Mucosa of rectum (tissue), 2 donors: ENCODE results near the gene EBF3.

Experiments
- H3K27ac ChIP-seq, 2 donors: one replicate each; pipeline ENCODE4 v1.7.0; 2013; ENCODE audit warnings: inconsistent platforms in 2 of 2, low read depth in 2 of 2, low read length in 2 of 2
- H3K27me3 ChIP-seq, 2 donors: one replicate each; pipeline ENCODE4 v1.7.0; 2013; ENCODE audit warnings: low read length in 2 of 2; ENCODE audit not compliant: control insufficient read depth in 2 of 2, insufficient read depth in 2 of 2
- H3K36me3 ChIP-seq, 2 donors: one replicate each; pipeline ENCODE4 v1.7.0; 2013; ENCODE audit warnings: low read length in 2 of 2; ENCODE audit not compliant: control insufficient read depth in 2 of 2, insufficient read depth in 2 of 2
- H3K4me1 ChIP-seq, 2 donors: one replicate each; pipeline ENCODE4 v1.7.0; 2013; ENCODE audit warnings: low read length in 2 of 2, mild to moderate bottlenecking in 1 of 2; ENCODE audit not compliant: control insufficient read depth in 2 of 2, insufficient read depth in 2 of 2
- H3K4me3 ChIP-seq, 2 donors: one replicate each; pipeline ENCODE4 v1.7.0; 2013; ENCODE audit warnings: low read length in 2 of 2
- H3K9ac ChIP-seq, 2 donors: one replicate each; pipeline ENCODE4 v1.7.0; 2013; ENCODE audit warnings: low read length in 2 of 2, low read depth in 1 of 2, mild to moderate bottlenecking in 1 of 2
- H3K9me3 ChIP-seq, 2 donors: one replicate each; pipeline ENCODE4 v1.7.0; 2013; ENCODE audit warnings: low read length in 2 of 2; ENCODE audit not compliant: control insufficient read depth in 2 of 2
- donor health status: healthy.
- donor health status: Normal muscosa, but diverticular disease.

The EBF3 gene

DNA sequence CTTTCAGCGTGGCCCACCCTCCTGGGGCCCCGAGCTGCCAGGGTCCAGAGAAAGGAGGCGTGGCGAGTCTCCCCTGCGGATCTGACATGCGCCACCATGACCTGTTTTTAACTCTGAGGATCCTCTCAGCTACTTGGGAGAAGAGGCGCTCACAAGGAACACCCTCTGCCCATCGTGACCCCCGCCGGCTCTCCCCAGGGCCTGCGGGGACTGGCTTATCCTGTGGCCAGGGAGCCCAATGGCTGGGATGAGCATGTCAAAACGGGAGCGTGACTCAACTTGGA lies 93.7 kb downstream of the EBF3 start:
- Histone ChIP-seq H3K27ac (no peak overlapping the region), H3K9ac (no peak overlapping the region), H3K9me3 (no peaks in the 10 kb centered on the region), H3K27me3 (no peaks in the 10 kb centered on the region), H3K4me3 (no peak overlapping the region), H3K4me1 (no peaks in the 10 kb centered on the region), H3K36me3 (no peaks in the 10 kb centered on the region)

DNA sequence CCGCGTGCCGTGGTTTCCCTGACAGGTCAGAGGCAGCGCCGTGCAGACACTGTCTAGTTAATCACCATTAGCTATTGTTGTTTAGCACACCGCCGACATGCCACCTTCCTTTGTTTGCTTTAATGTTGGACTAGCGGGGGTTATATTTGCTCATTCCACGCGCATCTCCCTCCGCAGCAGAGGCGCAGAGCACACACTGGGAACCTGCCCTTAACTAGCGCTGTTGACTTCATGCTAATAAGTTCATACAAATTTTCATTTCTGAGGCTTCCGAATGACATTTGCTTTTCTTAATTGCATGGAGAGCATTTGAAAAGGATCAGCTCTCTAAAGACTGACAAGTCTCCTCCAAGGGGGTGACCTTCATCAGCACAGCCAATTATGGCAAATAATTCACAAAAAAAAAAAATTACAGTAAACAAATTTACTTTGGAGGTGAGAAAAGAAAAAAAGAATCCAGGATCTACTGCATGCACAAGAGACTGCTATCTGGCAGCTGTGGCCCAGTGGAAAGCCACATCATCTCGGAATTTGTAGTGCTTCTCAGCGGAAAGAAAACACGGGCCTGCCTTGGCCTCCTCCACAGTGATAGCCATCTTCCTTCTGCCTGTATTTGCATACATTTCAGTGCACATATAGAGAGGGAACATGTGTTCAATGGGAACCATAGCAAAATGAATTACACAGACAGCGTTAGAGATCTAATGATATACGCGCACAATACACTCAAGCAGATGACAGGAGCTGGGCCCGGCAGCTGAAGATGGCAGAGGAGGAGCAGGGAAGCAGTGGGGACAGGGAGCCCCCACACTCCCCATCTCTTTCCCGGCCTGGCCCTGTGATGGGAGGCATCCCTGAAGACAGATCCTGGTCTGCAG lies 94.2 kb downstream of the EBF3 start:
- H3K4me3 ChIP-seq: no peak overlapping the region
- H3K36me3 ChIP-seq: no peaks in the 10 kb centered on the region
- H3K27ac ChIP-seq: no peak overlapping the region
- H3K9me3 ChIP-seq: no peaks in the 10 kb centered on the region
- H3K27me3 ChIP-seq: no peaks in the 10 kb centered on the region
- H3K4me1 ChIP-seq: no peaks in the 10 kb centered on the region
- no peak overlapping the region for H3K9ac ChIP-seq

DNA sequence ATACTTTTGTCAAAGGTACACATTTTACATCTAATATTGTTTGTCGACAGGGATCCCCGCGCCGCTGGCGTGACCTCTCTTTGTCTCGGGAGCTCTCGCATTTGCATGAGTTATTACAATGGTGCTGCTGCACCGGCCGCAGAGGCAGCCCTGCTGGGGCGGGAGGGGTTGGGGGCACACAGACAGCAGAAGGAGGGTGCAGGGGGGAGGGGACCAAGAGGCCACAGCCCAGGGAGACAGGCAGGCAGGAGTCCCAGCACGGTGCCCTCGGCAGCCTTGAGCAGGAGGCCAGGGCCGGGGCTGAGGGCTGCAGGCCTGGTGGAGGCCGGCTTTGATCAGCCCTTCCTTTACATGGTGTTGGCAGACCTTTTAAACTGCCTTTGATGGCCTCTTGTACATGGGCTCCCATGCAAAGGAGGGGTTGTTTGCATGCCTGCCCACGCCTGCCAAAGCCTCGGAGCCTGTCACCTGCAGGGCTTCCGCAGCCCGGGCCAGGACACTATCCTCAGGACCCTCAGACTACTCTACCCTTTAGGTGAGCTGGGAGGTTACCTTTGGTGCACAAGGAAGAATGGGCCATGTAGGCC lies 95.5 kb downstream of the EBF3 start:
- H3K27ac ChIP-seq: no peak overlapping the region
- no peaks in the 10 kb centered on the region for H3K36me3 ChIP-seq
- no peak overlapping the region for H3K9ac ChIP-seq
- H3K9me3 ChIP-seq: no peaks in the 10 kb centered on the region
- no peaks in the 10 kb centered on the region for H3K27me3 ChIP-seq
- H3K4me1 ChIP-seq: no peaks in the 10 kb centered on the region
- H3K4me3 ChIP-seq: no peak overlapping the region

DNA sequence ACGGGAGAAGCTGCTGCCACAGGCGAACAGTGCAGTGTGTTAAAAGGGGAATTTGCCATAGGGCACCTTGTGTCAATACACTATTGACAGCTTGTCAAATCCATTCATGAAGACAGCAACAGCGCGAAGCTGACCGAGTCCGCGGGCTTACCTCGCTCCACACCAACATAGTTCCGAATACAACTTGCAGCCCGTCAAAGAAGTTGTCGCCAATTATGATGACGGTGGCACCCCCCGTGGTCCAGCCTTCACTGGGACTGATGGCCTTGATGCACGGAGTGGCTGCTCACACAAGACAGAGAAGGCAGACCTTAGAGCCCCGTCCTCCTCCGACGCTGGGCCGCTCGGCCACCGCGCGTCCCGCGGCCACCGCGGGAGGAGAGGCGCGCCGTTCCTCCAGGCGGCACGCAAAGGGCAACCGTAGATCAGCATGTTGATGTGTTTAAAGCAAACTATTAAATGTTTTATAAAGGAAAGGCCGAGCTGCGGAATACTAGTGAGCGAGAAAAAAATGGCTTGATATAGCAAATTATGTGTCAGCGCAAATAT lies 96.4 kb downstream of the EBF3 start:
- Histone ChIP-seq H3K4me3 (no peak overlapping the region), H3K27ac (no peak overlapping the region), H3K27me3 (no peaks in the 10 kb centered on the region), H3K36me3 (no peaks in the 10 kb centered on the region), H3K9ac (no peak overlapping the region), H3K4me1 (no peaks in the 10 kb centered on the region), H3K9me3 (no peaks in the 10 kb centered on the region)

DNA sequence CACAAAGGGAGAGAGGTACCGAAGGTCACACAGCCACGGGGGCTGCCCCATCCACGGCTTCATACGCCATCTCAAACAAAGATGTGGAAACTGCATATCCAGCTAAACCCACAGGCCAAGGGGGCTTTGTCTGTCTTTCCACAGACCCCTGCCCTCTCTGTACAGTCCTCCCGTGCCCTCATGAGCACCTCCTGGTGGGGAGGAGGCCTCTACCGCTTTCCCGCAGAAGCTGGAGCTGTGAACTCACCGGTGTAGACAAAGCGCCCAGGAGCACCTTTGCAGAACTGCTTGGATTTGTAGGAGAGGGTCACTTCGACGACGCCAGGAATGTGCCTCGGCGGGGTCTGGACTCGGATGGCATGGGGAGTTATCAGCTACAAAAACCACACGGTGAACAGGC lies 97.2 kb downstream of the EBF3 start:
- no peak overlapping the region for H3K9ac ChIP-seq
- no peaks in the 10 kb centered on the region for H3K9me3 ChIP-seq
- no peak overlapping the region for H3K4me3 ChIP-seq
- H3K27ac ChIP-seq: no peak overlapping the region
- no peaks in the 10 kb centered on the region for H3K27me3 ChIP-seq
- no peaks in the 10 kb centered on the region for H3K4me1 ChIP-seq
- H3K36me3 ChIP-seq: no peaks in the 10 kb centered on the region

DNA sequence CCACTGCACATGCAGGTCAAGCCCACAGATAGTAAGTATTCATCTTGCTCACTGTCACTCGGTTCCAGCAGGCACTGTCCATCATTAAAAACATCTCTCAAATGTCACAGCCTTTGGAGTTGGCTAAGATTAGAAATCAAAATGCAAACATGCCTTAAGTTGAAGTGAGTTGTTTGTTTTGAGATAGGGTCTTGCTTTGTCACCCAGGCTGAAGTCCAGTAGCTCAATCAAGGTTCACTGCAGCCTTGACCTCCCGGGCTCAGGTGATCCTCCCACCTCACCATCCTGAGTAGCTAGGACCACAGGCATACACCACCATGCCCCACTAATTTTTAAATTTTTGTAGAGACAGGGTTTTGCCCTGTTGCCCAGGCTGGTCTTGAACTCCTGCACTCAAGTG lies 98.1 kb downstream of the EBF3 start:
- Histone ChIP-seq H3K36me3 (no peaks in the 10 kb centered on the region), H3K4me1 (no peaks in the 10 kb centered on the region)

DNA sequence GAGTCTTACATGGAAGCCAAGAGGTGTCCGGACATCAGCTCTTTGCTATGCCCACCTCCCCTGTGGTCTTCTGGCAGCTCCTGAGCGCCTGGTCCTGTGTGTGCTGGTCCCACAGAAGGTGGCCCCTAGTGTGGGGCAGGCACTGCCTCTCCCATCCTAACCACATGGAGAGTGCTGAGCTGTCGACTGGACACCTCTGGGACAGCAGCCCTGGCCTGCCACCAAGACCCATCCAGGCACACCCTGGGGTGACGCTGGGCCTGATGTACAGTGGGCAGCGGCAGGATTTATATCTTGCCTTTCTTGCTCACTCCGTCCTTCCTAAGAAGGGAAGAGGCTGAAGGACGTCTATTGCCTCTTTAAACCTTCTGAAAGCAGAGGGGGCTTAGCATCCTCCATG lies 98.7 kb downstream of the EBF3 start:
- Histone ChIP-seq H3K9me3 (no peaks in the 10 kb centered on the region), H3K27me3 (no peaks in the 10 kb centered on the region), H3K9ac (no peak overlapping the region), H3K4me3 (no peak overlapping the region), H3K4me1 (no peaks in the 10 kb centered on the region), H3K27ac (no peak overlapping the region), H3K36me3 (no peaks in the 10 kb centered on the region)

More for the DNA sequence above, 98.1 kb downstream of the EBF3 start:
- Histone ChIP-seq H3K27me3 (no peaks in the 10 kb centered on the region), H3K9me3 (no peaks in the 10 kb centered on the region), H3K9ac (no peak overlapping the region), H3K4me3 (no peak overlapping the region), H3K27ac (no peak overlapping the region)

DNA sequence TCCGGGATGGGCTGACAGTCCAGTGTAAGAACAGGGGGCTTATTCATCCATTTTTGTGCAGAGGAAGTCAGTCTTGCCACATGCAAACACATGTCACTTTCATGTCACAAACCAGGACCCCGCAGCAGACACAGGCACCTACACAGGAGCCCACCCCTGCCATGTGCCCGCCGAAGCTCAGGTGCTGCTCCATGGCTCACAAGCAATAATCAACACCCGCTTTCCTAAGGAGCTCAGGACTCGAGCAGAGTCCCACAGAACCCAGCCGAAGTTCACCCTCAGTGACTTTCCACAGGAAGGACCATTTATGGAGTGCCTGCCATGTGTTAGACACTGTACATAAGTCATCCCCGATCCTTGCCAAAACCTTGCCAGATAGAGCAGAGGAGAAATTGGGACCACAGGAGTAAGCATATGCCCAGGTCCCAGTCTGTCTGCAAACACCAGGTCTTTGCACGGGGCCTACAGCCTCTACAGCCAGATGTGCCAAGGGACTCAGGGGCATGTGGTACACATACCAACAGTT lies 99.4 kb downstream of the EBF3 start:
- Histone ChIP-seq H3K4me3 (no peak overlapping the region), H3K9me3 (no peaks in the 10 kb centered on the region), H3K9ac (no peak overlapping the region), H3K27me3 (no peaks in the 10 kb centered on the region), H3K27ac (no peak overlapping the region), H3K4me1 (no peaks in the 10 kb centered on the region), H3K36me3 (no peaks in the 10 kb centered on the region)

DNA sequence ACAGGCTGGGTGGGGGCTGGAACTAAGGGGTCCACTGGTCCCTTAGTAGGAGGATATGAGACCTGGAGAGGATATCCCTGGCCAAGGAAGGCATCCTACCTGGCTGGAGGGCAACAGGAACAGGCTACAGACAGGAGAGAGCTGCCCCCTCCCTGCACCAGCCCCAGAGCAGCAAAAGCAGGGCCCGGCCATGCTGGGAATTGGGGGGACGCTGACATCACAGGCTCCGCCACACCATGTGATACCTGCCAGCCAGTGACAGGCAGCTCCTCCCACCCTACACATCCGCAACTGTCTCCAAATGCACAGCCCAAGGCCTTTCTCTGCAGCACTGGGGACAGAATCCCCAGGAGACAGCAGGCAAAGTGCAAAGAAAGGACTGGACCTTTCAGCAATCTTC lies 100.0 kb downstream of the EBF3 start:
- no peak overlapping the region for H3K27ac ChIP-seq
- H3K9ac ChIP-seq: no peak overlapping the region
- no peaks in the 10 kb centered on the region for H3K27me3 ChIP-seq
- no peaks in the 10 kb centered on the region for H3K9me3 ChIP-seq
- H3K36me3 ChIP-seq: no peaks in the 10 kb centered on the region
- no peak overlapping the region for H3K4me3 ChIP-seq
- no peaks in the 10 kb centered on the region for H3K4me1 ChIP-seq

DNA sequence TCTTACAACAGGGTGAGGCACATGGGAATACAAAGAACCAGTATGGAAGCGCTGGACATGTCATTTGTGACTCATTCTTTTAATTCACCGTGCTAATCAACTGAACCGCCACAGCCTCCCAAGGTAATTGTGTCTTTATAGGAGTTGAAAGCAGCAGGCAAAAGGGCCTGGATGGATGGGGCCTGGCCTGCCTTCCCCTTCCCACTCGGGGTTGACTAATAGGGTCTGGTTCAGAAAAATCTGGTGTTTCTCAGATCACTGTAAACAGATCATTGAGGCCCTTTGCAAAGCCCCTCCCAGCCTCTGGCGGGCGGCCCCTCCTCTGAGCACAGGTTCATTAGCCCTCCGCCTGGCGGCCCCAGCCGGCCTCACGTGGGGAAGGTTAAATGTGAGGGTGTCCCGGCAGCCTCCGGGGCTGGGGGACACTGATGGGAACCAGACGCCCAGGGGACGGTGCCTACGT lies 100.8 kb downstream of the EBF3 start:
- no peaks in the 10 kb centered on the region for H3K36me3 ChIP-seq
- no peaks in the 10 kb centered on the region for H3K27me3 ChIP-seq
- no peaks in the 10 kb centered on the region for H3K4me1 ChIP-seq

More for the DNA sequence above, 100.8 kb downstream of the EBF3 start:
- Histone ChIP-seq H3K4me3 (no peak overlapping the region), H3K9me3 (no peaks in the 10 kb centered on the region), H3K9ac (no peak overlapping the region), H3K27ac (no peak overlapping the region)
